GM23338 (cell line): ENCODE measurements around the gene IGBP1.

Experiments used
- CTCF ChIP-seq, 2 experiments: fragments of 200-600 bp in 1 of 2; sonication (generic) in 1 of 2; conservative IDR thresholded peaks; 2 replicates each; pipeline versions ENCODE4 v1.5.1 to v1.6.1; 2016 to 2017; ENCODE audit warnings: antibody characterized with exemption in 2 of 2, low read depth in 2 of 2, mild to moderate bottlenecking in 2 of 2, moderate library complexity in 1 of 2
- EZH2 ChIP-seq: fragments of 200-600 bp; sonication (generic); IDR thresholded peaks from one replicate; pipeline ENCODE4 v1.8.0; 2017; ENCODE audit warnings: antibody characterized with exemption, mild to moderate bottlenecking, low read depth; ENCODE audit not compliant: unreplicated experiment
- JUNB ChIP-seq: IDR thresholded peaks from one replicate; pipeline ENCODE4 v1.6.1; 2016; ENCODE audit warnings: antibody characterized with exemption; ENCODE audit not compliant: unreplicated experiment
- NANOG ChIP-seq: IDR thresholded peaks from 2 replicates; pipeline ENCODE4 v1.6.1; 2016; ENCODE audit warnings: antibody characterized with exemption, borderline replicate concordance
- POLR2AphosphoS5 ChIP-seq: IDR thresholded peaks from 2 replicates; pipeline ENCODE4 v1.6.1; 2016; ENCODE audit warnings: antibody characterized with exemption, low read depth
- REST ChIP-seq: IDR thresholded peaks from one replicate; pipeline ENCODE4 v1.6.1; 2018; ENCODE audit warnings: antibody characterized with exemption; ENCODE audit not compliant: unreplicated experiment
- STAT1 ChIP-seq: IDR thresholded peaks from one replicate; pipeline ENCODE4 v1.6.1; 2016; ENCODE audit warnings: antibody characterized with exemption; ENCODE audit not compliant: unreplicated experiment

DNA sequence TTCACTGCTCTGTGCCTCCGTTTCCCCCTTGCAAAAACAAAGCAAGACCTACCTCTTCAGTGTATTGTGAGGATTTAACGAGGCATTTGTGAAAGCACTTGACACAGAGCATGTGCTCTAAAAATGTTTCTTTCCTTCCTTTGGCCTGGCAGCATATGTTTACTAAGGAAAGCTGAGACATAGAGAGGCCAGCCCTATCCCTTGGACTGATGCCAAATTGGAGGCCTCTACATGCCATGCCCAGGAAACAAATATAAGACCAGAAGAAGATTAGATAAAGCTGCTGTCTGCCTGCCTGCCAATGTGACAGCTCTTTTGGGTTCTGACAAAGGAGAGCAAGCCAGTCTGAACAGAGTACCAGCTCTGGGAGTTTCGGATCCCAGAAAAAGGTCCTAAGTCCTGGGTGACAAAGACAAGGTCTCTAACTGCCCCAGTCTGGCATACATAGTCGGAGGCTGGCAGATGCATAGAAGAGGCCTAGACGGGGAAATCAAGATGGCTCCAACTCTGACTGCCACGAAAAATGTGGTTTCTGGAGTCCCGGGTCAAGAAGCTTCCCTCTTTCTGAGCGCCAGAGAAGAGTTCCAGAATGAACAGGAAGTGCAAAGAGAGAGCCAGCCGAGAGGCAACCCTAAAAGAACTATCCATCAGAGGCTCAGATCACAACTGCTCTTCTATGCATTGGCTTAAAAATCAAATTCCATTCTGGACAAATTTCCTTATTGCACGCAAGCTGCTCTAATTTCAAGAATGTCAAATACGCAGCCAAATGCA lies 45.2 kb upstream of the IGBP1 start:
- TF ChIP-seq CTCF (conservative IDR thresholded peaks at IDR 0.05; ENCODE audit: low read depth in 2 of 2) (no peak), POLR2AphosphoS5 (no peak), REST (no peak), EZH2 (no peak), NANOG (no peak), JUNB (no peak), STAT1 (no peak)
